ENCODE results near the gene AGR2.
A peak's percentile ranks its signal among the peaks of the same experiment; 100 is the strongest.
"Not testable (repeated sequence)": the region's sequence is repeated elsewhere in the genome, so short reads cannot be mapped to it uniquely, and the experiment has no call there.

AGR2 gene

DNA sequence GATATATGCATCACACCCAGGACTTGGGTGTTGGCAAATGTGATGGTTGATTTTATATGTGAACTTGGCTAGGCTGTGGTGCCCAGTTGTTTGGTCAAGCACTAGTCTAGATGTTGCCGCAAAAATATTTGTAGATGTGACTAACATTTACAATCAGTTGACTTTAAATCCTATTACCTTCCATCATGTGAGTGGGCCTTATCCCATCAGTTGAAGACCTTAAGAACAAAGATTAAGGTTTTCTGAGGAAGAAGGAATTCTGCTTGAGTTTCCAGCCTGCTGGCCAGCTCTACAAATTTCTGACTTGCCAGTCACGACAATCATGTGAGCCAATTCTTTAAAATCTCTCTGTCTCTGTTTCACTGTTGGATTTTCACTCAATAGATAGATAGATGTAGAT is 30.9 kb downstream of the AGR2 start:
- DNase-seq (ENCODE audit: low read depth in 3 of 3) = no peak

DNA sequence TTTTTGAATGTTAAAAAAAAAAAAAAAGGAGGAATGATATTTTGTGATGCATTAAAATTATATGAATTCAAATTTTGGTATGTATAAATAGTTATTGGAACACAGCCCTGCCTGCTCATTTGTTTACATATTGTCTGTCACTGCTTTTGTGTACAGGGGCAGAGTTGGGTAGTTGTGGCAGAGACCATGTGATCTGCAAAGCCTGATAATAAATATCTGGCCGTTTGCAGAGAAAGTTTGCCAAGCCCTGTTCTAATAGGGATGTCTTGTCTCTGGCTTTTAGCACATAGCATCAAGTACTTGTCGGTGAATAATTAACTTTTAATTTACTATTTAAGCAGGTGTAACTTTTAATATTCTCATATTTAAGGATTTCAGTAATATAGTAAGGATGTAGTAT is 31.5 kb downstream of the AGR2 start:
- DNase-seq (ENCODE audit: low read depth in 3 of 3) = no peak

DNA sequence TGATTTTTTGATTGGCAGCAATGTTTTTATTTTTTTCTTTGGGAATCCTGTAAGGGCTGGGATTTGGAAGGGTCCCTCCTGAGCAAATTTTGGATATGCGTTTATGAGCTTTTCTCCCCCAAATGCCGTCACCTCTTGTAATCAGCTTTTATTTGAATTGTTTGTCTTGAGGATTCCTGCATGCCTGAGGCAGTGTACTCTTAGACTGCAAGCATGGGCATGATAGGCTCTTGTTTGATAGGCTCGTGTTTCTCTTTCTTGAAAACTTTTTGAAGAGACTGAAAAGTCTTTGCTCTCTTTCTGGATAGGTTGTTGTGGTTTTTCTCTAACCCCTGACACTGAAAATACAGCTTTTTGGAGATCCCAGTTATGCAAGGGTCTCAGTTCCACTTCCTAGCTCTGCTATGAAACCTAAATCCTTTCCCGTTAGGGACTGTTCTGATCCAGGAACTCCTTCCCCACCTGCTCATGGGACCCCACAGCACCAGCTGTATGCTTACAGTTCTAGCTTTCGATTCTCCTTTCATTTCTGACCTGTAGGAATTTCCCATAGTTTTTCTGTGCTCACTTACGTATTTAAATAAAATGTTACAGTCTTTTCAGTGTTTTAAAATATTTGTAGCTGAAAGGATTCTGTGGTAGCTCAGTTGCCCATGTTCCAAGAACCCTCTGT is 34.0 kb downstream of the AGR2 start:
- DNase-seq (ENCODE audit: low read depth in 3 of 3) = no peak

DNA sequence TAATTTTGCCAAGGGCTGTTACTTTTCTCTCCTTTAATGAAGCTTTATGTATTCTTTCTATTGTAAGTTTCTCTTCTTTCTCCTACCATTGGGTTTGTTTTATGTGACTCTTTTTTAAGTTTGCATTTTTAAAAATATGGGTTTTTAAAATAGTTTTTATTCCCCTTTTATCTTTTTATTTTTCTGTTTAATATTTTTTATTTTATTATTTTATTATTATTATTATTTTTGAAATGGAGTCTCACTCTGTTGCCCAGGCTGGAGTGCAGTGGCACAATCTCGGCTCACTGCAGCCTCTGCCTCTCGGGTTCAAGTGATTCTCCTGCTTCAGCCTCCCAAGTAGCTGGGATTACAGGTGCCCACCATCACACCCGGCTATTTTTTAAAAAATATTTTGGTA is 34.8 kb downstream of the AGR2 start:
- not testable (repeated sequence) for DNase-seq (ENCODE audit: low read depth in 3 of 3)

DNA sequence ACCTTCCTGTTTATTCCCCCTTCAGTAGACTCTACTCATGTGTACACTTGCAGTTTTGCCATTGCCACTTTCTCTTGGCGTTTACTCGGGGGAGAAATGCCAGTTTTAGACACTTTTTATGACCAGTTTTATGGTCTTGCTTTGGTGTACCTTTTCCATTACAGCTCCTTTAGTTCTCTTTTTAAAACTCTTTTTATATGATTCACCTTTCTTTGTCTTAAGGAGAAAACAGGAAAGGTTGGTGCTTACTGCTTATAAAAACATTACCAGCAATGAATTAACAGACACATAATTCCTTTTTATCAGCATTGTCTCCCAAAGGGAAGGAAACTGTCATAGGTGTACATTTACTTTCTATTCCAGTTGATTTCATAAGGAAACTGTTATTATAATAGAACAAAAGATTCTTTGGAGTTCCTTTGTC is 39.4 kb downstream of the AGR2 start:
- no peak for DNase-seq (ENCODE audit: low read depth in 3 of 3)

DNA sequence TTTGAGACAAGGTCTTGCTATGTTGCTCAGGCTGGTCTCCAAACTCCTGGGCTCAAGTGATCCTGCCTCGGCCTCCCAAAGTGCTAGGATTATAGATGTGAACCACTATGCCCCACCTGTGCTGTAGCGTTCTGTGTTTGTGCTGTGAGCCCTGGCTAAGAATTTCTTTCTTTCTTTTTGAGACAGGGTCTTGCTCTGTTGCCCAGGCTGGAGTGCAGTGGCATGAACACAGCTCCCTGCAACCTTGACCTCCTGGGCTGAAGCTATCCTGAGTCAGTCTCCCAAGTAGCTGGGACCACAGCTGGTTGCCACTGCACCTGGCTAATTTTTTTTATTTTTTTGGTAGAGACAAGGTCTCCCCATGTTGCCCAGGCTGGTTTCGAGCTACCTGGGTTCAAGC is 39.9 kb downstream of the AGR2 start:
- DNase-seq (ENCODE audit: low read depth in 3 of 3) = no peak

DNA sequence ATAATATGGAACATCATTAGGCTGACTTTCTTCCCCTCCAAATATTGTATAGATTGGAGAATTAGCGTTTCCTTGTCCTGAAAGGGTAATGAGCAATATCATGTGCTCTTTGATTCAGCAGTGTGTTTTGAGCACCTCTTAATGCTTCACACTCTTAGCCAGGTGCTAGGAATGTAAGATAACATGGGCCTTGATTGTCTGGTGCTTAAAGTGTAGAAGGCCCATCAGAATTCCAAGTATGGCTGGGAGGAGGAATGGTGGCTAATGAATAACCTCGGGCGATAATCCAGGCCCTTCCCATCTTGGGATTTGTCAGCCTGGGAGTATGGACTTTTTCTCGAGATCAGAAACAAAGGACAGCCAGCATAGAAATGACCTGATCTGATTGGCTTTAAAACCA is 42.6 kb downstream of the AGR2 start:
- no peak for DNase-seq (ENCODE audit: low read depth in 3 of 3)

DNA sequence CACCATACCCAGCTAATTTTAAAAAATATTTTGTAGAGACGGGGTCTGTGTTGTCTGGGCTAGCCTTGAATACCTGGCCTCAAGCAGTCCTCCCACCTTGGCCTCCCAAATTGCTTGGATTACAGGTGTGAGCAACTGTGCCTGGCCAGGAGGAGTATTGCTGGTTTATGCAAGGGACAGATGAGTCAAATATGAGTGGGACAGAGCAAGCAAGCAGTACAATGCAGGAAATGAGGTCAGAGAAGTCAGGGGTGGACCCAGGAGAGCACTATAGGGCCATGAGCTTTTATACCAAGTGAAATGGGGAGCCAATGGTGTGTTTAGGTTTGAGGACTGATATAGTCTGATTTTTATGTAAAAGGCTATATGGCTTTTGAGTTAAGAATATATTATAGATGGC is 45.0 kb downstream of the AGR2 start:
- no peak for DNase-seq (ENCODE audit: low read depth in 3 of 3)

DNA sequence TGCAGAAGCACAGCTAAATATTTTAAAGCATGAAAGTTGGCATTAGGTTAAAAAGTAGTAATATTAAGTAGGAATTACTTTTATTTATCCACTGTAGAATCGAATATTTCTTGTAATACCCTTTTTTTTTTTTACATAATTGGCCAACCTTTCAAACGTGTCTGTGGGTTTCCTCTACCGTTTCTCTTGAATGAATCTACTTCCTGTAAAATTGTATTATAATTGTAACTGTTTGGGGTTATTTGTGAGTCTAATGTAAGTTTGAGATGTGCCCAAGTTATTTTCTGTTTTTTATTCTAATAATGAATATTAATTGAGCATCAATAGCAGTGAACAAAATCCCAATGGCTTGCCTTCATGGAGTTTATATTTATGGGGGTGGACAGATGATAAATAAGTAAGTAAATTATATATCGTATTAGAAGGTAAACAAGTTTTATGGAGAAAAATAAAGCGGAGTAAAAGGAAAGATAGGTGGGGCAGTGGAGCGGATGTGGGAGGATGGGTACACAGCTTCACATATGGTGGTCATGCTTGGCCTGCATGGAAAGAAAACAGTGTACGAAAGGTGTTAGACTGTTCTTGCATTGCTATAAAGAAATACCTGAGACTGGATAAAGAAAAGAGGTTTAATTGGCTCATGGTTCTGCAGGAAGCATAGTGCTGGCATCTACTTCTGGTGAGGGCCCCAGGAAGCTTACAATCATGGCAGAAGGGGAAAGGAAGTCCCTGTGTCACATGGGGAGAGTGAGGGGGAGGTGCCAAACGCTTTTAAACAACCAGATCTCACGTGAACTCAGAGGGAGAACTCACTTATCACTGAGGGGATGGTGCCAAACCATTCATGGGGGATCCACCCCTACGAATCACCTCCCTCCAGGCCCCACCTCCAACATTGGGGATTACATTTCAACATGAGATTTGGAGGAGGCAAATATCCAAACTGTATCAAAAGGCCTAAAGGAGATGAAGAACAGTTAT is 45.9 kb downstream of the AGR2 start:
- no peak for DNase-seq (ENCODE audit: low read depth in 3 of 3)

DNA sequence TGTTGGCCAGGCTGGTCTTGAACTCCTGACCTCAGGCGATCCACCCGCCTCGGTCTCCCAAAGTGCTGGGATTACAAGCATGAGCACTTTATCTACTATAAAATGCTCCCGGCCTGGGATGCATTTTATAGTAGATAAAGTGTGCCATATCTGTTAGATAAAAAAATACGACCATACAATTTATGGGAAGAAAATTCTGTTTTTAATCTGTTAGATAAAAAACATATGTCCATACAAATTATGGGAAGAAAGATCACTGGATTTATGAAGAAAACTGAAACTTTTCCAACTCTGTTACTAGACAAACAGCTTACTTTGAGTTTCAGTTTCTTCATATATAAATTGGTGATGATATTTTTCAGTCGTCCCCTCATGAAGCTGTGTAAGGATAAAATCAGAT is 46.8 kb downstream of the AGR2 start:
- no peak for DNase-seq (ENCODE audit: low read depth in 3 of 3)

DNA sequence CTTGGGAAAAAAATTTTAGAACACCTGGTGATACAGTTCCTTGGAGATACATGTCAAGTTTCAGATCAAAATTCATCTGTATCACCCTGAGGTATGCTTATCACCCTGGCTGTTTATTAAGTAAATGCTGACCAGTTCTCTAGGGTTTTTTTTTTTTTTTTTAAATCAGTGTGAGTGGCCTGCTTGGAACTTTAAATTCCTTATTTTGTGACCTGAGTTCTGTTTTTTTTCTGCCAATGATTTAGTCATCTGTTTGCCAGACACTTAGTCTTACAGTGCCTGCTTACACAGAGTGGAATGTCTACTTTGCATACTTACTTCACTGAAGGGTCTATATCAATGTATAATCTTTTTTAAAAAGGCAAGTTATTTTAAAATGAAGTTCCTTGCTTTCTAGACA is 49.4 kb downstream of the AGR2 start:
- no peak for DNase-seq (ENCODE audit: low read depth in 3 of 3)

DNA sequence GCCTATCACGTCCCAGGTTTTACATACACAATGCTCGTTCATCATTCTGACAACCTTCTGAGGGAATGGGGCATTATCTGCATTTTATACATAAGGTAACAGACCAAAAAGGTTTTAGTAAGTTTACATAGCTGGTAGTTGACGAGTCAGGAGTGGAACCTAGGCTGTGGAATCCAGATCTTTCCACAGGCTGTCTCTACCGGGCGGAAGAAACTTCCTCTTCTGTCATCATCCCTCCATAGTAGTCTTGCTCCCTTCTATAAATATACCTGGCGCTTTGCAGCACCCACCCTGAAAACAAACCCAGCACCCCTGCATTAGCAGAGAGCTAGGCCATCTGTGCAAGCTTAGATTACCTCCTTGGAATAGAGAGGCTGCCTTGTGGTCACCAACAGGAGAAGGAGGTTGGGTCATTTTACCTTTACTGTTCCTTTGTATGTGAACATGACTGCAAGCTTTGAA is 49.9 kb downstream of the AGR2 start:
- DNase-seq (ENCODE audit: low read depth in 3 of 3) = no peak

DNA sequence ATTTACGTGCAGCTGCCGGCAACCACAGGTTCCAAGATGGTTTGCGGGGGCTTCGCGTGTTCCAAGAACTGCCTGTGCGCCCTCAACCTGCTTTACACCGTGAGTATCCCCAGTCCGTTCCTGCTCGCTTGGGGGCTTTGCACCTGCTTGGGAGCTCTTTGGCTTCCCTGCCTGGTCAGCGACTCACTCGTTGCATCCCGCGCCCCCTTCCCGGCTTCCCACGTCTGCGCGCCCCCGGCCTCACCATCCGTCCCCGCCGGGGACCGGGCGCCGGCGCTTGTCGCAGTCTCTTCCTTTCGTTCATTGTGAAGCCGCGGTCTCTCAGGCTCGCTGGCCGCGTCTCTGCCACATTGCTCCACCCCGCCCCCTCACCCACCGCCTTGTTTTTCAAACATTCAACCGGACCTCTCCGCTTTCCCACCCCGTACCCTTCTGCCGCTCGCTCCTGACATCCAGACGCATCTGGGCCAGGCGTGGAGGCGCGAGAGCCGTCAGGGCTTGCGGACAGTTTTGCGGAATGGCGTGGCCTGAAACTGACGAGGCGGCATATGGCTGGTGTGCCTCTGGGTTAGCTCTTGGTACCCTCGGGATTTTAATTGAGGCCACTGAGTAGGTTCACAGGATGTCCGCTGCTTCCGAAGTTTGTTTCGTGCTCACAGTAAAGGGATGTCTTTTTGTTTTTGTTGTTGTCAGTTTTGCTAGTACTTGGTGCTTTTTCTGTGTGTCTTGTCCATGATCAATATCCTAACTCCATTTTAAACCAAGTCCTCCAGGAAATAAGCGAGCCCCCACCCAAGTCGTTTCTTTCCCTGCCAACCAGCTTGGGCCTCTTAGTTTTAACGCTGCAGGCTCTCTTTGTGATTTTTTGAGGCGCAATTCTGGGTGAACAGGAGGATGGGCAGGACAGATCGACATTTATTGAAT is 50.6 kb downstream of the AGR2 start:
- DNase-seq (ENCODE audit: low read depth in 3 of 3) = no peak

DNA sequence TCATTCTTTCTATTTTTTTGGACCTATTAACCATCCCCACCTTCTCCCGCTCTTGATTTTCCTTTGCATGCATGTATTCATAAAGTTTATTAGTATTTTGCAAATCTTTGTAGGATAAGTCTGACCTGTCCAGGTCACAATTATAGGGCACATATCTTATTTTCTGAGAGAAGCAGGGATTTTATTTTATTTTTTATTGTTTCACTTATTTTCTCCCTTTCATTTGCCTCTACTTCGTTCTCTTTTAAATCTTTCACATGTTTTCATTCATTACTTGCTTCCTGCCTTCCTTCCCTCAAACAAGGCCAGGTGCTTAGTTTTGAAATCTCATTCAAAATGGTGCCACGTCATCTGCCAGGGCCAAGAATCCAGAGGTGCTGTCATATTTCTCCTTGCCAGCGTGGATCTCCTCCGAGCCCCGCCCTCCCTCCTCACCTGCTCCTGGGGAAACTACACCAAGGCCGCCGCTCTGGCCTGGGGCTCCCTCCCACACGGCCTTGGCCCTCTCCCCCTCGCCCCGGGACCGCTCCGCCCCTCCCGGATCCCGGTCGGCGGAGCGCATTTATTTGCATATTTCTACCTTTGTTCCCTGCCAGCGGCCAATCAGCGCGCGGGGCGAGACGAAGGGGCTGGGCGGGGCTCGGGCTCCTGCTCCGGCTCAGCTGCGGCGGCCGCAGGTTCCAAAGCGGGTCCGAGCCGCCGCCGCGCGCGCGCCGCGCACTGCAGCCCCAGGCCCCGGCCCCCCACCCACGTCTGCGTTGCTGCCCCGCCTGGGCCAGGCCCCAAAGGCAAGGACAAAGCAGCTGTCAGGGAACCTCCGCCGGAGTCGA is 51.5 kb downstream of the AGR2 start, which contains the start of gene TSPAN13:
TSPAN13 (plus strand) TSS at position 654 of the 830 bp plus-strand sequence. CDS start 213 bp downstream, outside the sequence.
- DNase-seq (ENCODE audit: low read depth in 3 of 3) = peak; percentile 9 to 26 (median 22)

DNA sequence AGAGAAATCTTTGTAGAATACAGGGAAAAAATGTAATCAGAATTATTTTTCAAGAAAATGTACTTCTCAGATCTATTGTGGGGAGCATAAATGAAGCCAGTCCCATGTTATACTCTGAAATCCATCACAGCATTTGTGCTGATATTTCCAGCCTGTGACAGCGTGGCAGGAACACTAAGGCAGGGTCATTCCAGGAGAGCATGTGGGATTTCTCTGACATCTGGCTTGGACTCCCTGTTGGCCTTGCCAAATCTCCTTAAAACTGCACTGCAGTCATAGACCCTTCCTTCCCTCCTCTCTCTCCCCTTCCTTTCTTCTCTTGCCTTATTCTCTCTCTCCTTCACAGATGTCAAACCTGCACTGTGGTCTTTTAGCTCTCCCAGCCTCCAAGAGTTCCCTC is 57.7 kb downstream of the AGR2 start:
- DNase-seq (ENCODE audit: low read depth in 3 of 3) = no peak

DNA sequence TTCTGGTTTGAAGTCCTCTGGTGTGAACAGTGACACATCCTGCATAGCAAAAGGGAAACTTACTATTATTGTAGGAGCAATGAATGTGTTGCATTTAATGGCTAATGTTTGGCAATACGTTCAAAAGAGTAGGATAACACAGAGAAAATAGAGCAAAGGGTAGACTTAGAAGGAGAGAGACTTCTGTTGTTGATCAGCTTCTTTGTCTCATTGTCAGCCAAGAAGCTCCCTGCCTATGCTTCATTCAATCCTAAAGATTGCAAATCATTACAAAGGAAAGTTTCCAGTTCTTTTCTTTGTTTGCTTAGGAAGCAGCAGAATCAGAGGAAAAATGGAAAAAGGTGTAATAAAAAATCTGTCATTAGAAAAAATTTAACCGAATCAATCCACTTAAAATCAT is 59.2 kb downstream of the AGR2 start:
- DNase-seq (ENCODE audit: low read depth in 3 of 3) = no peak

DNA sequence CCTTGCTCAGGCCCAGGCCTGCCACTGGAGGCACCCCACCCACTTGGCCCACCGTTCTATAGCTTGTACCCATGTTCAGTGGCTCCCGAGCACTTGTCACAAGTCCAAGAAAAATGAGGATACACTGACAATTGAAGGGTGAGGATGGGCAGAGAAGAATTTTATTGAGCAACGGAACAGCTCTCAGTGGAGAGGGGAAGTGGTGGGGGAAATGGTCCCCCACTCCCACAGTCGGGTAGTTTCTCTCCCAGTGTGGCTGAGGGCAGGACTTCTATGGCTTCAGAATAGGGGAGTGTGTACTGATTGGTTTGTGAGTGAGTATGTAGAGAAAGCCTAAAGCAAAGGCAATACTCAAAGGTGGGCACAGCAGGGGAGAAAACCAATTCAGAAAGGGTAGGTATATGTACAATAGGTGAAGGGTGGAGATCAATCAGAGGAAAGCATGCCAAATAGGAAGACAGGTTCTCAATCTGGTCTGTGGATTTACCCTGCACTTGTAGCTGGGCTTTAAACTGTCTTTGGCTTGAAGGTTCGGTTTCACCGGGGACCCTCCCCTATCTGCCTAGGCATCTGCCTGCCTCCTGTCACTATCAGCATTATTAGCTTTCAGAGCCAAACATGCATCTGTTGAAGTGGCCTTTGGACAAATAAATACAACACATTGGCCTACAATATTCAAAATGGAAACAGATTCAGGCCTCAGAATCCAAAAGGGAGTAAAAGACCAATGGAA is 60.1 kb downstream of the AGR2 start:
- no peak for DNase-seq (ENCODE audit: low read depth in 3 of 3)

DNA sequence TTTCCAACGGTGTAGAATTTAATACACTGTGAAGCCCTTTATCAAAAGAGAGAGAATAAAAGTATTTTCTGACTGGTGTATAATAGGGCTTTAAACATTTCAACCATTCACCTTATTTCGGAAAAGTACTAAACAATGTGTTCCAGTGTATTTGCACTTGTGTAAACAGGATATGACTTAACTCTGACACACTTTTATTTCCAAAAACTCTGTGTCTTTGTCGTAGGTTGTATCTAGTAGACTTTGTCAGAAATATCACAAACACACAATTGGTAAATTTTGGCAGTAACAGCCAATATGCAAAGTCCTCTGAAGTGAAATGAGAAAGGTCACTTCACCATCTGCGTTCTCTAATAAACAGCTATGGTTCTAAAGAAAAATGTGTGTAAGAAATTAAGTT is 61.6 kb downstream of the AGR2 start:
- DNase-seq (ENCODE audit: low read depth in 3 of 3) = no peak

DNA sequence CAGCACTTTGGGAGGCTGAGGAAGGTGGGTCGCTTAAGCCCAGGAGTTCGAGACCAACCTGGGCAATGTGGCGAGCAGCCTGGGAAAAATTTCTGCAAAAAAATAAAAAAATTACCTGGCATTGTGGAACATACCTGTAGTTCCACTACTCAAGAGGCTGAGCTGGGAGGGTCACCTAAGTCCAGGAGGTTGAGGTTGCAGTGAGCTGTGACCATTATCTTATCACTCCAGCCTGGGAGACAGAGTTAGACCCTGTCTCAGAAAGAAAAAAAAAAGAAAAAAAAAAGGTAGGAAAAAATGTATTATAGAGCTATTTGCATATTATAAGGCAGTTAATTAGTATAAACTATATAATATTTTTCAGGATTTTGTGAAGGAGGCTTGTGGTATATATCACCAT is 62.3 kb downstream of the AGR2 start:
- DNase-seq (ENCODE audit: low read depth in 3 of 3) = no peak
